Measurements from ENCODE around the gene SLC35F3.

Gene SLC35F3

GRCh38 chr1:234169161-234169849 is 264.8 kb downstream of the SLC35F3 start:
- Histone ChIP-seq H3K9me2 (replicated peaks; ENCODE audit: control insufficient read depth, low read length) (no peaks in the 10 kb centered on the region), H3K4me2 (ENCODE audit: low read length) (no peak overlapping the region), H3K4me3 (ENCODE audit: low read length) (no peak overlapping the region), H3K9me3 (ENCODE audit: control insufficient read depth, insufficient read depth, low read length) (no peaks in the 10 kb centered on the region), H3K27me3 (ENCODE audit: control insufficient read depth, low read length) (no peaks in the 10 kb centered on the region), H4K20me1 (ENCODE audit: control insufficient read depth, insufficient read depth, low read depth, low read length) (no peaks in the 10 kb centered on the region), H3K36me3 (ENCODE audit: control insufficient read depth, low read length) (no peaks in the 10 kb centered on the region), H3K79me2 (ENCODE audit: control insufficient read depth, low read length) (no peaks in the 10 kb centered on the region), H3K27ac (ENCODE audit: low read depth, low read length) (no peak overlapping the region), H3F3A (ENCODE audit: control insufficient read depth, insufficient read depth) (no peaks in the 10 kb centered on the region), H3K4me1 (ENCODE audit: control insufficient read depth, low read length) (no peaks in the 10 kb centered on the region)
- no peak for TF ChIP-seq CTCF (IDR thresholded peaks at IDR 0.05; ENCODE audit: low read depth, low read length, poor library complexity, severe bottlenecking)
- TF ChIP-seq EZH2phosphoT487 (IDR thresholded peaks at IDR 0.05; ENCODE audit: borderline replicate concordance, low read length), result no peak

- Histone ChIP-seq H3K27me3 (ENCODE audit: control insufficient read depth, low read length) (no peaks in the 10 kb centered on the region), H3K79me2 (ENCODE audit: control insufficient read depth, low read length) (no peaks in the 10 kb centered on the region), H3K27ac (ENCODE audit: low read depth, low read length) (no peak overlapping the region), H3F3A (ENCODE audit: control insufficient read depth, insufficient read depth) (no peaks in the 10 kb centered on the region), H3K9me2 (replicated peaks; ENCODE audit: control insufficient read depth, low read length) (no peaks in the 10 kb centered on the region), H3K4me3 (ENCODE audit: low read length) (no peak overlapping the region), H3K4me2 (ENCODE audit: low read length) (no peak overlapping the region), H3K36me3 (ENCODE audit: control insufficient read depth, low read length) (no peaks in the 10 kb centered on the region), H3K4me1 (ENCODE audit: control insufficient read depth, low read length) (no peaks in the 10 kb centered on the region), H4K20me1 (ENCODE audit: control insufficient read depth, insufficient read depth, low read depth, low read length) (no peaks in the 10 kb centered on the region), H3K9me3 (ENCODE audit: control insufficient read depth, insufficient read depth, low read length) (no peaks in the 10 kb centered on the region)
- TF ChIP-seq CTCF (IDR thresholded peaks at IDR 0.05; ENCODE audit: low read depth, low read length, poor library complexity, severe bottlenecking) (no peak), EZH2phosphoT487 (IDR thresholded peaks at IDR 0.05; ENCODE audit: borderline replicate concordance, low read length) (no peak)
Measured at GRCh38 chr1:234170067-234170466, 265.6 kb downstream of the SLC35F3 start.

- Histone ChIP-seq H3K9me3 (ENCODE audit: control insufficient read depth, insufficient read depth, low read length) (no peaks in the 10 kb centered on the region), H4K20me1 (ENCODE audit: control insufficient read depth, insufficient read depth, low read depth, low read length) (no peaks in the 10 kb centered on the region), H3K9me2 (replicated peaks; ENCODE audit: control insufficient read depth, low read length) (no peaks in the 10 kb centered on the region), H3K4me3 (ENCODE audit: low read length) (no peak overlapping the region), H3K4me1 (ENCODE audit: control insufficient read depth, low read length) (no peaks in the 10 kb centered on the region), H3K4me2 (ENCODE audit: low read length) (no peak overlapping the region), H3K79me2 (ENCODE audit: control insufficient read depth, low read length) (no peaks in the 10 kb centered on the region), H3K36me3 (ENCODE audit: control insufficient read depth, low read length) (no peaks in the 10 kb centered on the region), H3K27ac (ENCODE audit: low read depth, low read length) (no peak overlapping the region), H3F3A (ENCODE audit: control insufficient read depth, insufficient read depth) (no peaks in the 10 kb centered on the region), H3K27me3 (ENCODE audit: control insufficient read depth, low read length) (no peaks in the 10 kb centered on the region)
- TF ChIP-seq CTCF (IDR thresholded peaks at IDR 0.05; ENCODE audit: low read depth, low read length, poor library complexity, severe bottlenecking), result no peak
- TF ChIP-seq EZH2phosphoT487 (IDR thresholded peaks at IDR 0.05; ENCODE audit: borderline replicate concordance, low read length), result no peak
Measured at GRCh38 chr1:234170622-234171021, 266.1 kb downstream of the SLC35F3 start.
